DMS153 (cell line): Measurements from ENCODE around the gene PPARD.
"Not testable (repeated sequence)": the region's sequence is repeated elsewhere in the genome, so short reads cannot be mapped to it uniquely, and the experiment has no call there.

ENCODE experiments used
- DNase-seq: peaks from one replicate; lab custom pipeline; 2025; lab: John Stamatoyannopoulos, UW

The PPARD gene

GRCh38 chr6:35438378-35439065, 96.2 kb downstream of the PPARD start:
- not testable (repeated sequence) for DNase-seq

DNA sequence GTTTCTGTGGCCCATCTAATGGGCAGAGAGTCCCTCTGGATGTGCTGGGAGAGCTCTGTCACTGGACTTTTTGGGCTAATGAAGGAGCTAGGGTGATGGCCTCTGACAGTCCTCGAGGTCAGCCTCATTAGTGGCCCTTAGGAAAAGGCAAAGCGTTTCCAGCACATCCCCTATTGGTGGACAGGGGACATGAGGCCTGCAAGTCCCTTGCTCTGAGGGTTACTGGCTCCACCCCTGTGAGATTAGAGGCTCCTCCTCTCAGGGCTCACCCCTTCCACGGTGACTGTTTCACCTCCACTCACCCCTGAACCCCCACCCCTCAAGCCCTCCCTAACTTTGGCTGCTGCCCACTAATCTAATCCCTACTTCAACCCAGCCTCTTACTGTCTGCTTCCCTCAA, 97.0 kb downstream of the PPARD start:
- DNase-seq, result no peak

- no peak for DNase-seq
Observed at GRCh38 chr6:35441205-35441604, 98.8 kb downstream of the PPARD start.

DNA sequence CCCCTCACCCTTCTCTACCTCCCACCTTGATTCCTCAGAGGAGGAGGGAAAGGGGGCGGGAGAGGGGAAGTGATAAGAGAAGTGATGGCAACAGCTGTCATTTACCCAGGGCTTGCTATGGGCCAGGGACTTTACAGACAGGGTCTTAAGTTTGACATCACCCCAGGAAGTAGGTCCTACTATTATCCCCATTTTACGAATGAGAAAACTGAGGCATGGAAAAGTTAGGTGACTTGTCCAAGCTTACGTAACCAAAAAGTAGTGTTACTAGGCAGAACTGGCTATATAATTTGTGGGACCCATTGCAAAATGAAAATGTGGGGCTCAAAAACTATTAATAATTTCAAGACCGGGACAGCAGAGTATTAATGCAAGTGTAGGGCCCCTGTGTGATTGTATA, 99.3 kb downstream of the PPARD start:
- DNase-seq, result no peak

DNA sequence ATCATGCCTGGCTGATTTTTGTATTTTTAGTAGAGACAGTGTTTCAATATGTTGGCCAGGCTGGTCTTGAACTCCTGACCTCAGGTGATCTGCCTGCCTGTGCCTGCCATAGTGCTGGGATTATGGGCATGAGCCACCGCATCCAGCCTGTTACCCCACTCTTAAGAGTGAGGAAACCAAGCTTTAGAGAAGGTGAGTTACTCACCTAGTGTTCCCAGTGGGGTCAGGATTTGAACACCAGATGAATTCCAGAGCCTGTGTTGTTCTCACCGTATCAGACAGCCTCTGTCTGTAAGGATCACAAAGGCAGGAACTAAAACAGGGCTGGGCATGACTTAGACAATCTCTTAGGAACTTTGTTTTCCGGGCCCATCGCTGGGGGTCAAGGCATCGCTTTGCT, 100.3 kb downstream of the PPARD start:
- no peak for DNase-seq

- DNase-seq, result no peak
Observed at GRCh38 chr6:35443341-35444030, 101.1 kb downstream of the PPARD start.

DNA sequence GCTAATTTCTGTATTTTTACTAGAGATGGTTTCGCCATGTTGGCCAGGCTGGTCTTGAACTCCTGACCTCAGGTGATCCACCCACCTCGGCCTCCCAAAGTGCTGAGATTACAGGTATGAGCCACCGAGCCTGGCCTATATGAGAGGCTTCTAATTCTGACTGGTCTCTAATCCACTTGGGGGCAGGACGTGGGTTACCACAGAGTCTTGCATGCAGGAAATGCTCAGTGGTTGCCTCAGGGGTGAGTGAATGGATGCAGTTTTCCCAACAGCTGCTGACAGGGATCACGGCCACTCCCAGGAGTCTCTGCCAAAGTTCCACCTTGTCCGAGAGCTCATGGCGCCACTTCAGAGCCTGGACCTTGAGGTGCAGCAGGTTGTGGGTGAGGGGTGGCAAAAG, 103.3 kb downstream of the PPARD start:
- DNase-seq, result no peak

DNA sequence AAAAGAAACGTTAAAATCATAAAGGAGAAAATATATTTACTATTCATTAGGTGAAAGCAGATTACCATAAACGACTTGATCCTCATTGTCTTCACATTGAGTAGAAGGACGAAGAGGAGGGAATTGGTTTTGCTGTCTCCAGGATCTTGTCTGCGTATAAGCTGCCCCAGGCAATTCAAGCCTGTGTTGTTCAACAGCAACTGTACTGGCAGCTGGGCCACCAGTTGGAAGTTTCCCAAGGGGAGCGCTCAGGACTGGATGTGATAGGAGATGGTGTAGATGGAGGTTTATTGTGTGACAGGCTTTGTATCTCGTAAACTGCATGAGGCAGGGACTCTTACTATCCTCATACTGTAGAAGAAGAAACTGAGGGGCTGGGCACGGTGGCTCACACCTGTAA, 105.8 kb downstream of the PPARD start:
- DNase-seq, result no peak

GRCh38 chr6:35449287-35449881, 107.0 kb downstream of the PPARD start:
- peak; percentile 60 for DNase-seq

DNA sequence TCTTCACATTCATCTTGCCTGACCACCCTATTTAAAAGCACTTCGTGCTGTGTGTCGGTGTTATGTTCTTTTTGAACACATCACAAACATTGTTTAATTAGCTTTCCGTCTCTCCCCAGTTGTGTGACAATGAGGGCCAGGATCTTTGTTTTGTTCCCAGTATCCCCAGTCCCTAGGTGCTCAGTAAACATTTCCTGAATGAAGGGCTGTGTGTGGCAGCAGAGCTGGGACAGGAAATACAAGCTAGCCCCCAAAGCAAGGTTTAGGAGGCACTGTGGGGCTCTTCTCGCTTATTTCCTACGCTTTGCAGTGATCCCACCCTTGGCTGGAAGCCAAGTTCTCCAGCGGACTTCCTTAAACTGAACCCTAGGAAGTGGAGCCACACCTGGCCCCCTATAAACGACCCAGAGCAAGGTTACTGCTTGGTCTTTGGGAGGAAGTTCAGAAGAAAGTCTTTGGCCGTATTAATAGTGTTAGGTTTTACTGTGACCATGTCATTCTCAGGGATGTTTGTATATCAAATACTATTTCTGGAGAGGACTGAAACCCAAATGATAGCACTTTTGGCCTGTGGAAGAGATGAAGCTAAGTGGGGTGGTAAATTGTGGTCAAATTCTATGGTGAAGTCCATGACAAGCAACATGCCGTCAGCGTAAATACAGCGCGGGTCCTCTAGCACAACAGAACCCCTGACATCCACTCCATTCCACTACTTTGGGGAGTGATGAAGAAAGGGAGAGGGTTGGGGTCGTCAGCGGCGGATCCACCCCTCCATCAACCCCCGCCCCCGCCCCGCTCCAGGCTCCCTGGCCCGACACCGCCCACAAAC, 109.2 kb downstream of the PPARD start:
- DNase-seq, result no peak

DNA sequence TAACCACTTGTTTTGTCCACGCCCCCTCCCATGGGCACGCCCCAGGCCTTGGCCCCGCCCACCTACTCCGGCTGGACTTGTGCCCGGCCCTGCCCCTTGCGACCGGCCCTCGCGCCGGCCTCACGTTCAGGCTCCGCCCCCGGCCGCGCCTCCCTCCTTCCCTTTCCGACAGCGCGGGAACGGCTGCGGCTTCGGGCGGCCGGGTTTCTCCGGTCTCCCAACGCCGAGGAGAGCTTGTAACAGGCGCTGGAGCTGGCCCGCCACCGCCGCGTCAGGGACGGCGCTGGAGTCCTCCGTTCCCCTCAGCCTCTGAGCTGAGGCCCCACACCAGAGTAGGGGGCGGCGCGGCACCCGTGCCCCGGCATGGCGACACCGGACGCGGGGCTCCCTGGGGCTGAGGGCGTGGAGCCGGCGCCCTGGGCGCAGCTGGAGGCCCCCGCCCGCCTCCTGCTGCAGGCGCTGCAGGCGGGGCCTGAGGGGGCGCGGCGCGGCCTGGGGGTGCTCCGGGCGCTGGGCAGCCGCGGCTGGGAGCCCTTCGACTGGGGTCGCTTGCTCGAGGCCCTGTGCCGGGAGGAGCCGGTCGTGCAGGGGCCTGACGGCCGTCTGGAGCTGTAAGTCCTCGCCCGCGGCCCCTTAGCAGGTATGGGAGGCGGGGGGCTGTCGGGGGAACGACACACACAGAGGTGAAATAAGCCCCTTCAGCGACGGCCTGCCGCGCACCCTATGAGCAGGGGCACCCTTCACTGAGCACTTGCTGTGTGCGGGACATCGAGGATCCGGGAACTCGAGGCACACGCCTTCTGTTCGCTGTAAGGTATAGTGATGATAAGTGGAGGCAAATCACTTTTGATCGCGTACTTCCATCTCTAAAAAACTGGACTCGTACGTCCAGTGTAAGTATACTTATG, 110.1 kb downstream of the PPARD start, which contains the start of gene FANCE:
TSS of gene FANCE (plus strand) at position 156 of the 908 bp plus-strand sequence. CDS start at position 364, 208 bp downstream.
- DNase-seq, result peak; percentile 82

- no peak for DNase-seq
Observed at GRCh38 chr6:35453236-35453635, 110.9 kb downstream of the PPARD start.

- DNase-seq, result no peak
Observed at GRCh38 chr6:35454391-35455110, 112.2 kb downstream of the PPARD start.

DNA sequence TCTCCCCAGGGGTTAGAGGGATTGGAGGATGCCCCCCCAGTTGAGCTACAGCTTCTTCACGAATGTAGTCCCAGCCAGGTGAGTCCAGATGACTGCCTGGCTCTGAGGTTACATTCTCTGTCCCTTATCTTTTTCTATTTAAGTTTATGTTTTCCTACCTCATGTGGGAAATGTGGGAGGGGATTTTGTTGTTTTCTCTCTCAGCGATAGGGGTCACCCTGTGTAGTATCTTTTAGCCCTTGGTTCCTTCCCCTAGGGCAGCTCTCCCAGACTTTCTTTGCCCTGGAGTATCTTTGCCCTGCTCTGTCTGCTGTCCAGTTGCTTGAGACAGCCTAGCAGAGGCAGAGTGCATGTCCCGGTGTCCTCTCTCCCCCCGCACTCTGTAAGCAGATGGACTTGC, 115.5 kb downstream of the PPARD start:
- DNase-seq, result no peak

GRCh38 chr6:35461270-35461669, 118.9 kb downstream of the PPARD start:
- DNase-seq, result no peak

GRCh38 chr6:35463292-35463691, 120.9 kb downstream of the PPARD start:
- DNase-seq, result no peak

DNA sequence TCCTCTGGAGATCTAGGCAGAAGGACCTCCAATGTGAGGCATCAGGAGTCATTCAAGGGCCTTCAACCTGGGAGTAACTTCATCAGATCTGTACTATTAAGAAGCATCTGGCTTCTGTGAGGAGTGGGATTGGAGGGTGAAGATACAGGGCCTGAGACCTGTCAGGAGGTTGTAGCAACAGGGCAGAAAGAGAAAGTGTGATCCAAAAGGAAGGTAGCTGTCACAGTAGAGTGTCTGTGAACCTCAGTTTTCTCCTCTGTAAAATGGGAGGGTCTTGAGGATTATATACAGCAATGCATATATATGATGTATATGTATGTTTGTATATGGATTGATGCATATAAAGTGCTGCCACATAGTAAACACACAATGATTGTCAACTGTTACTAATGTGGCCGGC, 123.3 kb downstream of the PPARD start:
- no peak for DNase-seq

GRCh38 chr6:35468181-35468979, 126.0 kb downstream of the PPARD start, which contains the start of gene RPL10A:
RPL10A (plus strand) TSS chr6:35468401; CDS start chr6:35468435, 34 bp downstream.
- DNase-seq, result peak; percentile 91

- no peak for DNase-seq
Observed at GRCh38 chr6:35468980-35469750, 126.8 kb downstream of the PPARD start.
